ENCODE results near the gene MRAP.

The MRAP gene

GRCh38 chr21:32349333-32349944 lies 50.8 kb downstream of the MRAP start:
- no peak for DNase-seq (ENCODE audit: low spot score)

DNA sequence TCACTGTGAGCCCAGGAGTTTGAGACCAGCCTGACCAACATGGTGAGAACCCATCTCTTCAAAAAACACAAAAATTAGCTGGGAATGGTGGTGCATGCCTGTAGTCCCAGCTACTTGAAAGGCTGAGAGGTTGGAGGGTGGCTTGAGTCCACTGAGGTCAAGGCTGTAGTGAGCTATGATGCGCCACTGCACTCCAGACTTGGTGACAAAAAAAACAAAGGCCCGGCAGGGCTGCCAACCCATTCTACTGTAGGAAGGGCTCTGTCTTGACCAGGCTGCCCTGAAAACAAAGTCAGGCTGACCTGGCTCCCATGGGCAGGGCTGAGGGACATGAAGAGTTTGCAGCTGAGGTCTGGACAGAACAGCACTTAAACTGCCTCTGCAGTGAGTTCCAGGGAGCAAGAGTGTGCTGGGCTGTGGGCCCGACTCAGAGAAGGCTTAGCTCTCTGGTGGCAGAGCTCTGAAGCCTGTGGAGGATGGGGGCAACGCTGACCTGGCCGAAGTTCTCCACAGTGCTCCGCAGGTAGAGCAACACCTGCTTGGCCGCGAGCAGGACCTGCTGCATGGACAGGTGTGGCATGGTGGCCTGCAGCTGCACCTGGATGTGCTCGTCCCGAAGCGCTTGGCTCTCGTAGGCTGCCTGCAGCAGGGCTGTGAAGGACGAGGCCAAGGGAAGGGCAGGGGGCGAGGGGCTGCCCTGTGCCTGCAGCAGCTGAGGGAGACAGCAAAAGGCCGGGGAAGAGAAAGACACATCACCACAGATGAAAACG lies 51.7 kb downstream of the MRAP start:
- no peak for DNase-seq (ENCODE audit: low spot score)

GRCh38 chr21:32350981-32351380 lies 52.3 kb downstream of the MRAP start:
- DNase-seq (ENCODE audit: low spot score): no peak

- no peak for DNase-seq (ENCODE audit: low spot score)
Observed at GRCh38 chr21:32351428-32351827, 52.8 kb downstream of the MRAP start.

DNA sequence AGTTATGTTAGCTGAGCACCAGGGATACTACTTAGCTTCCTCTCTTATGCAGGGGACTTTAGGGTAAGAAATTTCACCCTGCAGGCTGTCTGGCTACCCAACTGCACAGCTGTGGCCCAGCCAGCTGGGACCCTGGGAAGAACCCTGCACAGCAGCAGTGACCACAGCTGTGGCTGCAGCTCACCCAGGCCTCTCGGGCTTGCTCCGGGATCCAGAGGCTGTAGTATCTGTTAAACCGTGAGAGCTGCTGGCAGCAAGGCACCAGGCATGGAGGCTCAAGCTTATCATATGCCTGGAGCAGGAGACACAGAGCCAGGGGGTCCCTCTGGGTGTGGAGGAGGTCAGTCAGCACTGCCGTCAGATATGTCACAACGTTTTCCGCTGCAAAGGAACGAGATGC lies 53.9 kb downstream of the MRAP start:
- no peak for DNase-seq (ENCODE audit: low spot score)

GRCh38 chr21:32353002-32353711 lies 54.5 kb downstream of the MRAP start:
- no peak for DNase-seq (ENCODE audit: low spot score)

DNA sequence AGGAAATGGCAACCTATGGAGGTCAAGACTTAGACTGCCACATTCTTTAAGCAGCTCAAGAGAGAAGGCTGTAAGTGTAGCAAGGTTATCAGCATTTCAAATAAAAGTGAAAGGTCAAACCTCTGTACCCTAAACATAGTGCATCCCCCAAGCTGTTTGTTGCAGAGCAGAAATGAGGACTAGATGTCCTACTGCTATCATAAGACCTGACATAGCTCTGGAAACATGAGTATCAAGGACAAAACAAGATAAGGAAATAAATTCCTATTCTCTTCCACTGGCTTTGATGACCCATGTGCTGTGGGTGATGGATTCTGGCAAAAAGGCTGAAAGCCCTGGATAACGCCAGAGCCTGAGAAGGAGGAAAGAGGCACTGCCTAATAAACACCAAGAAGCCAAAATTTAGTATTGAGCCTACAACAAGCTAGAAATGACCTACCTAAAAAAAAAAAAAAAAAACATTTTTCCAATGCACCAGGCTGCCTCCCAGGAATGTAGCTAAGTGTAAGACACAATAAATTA lies 58.3 kb downstream of the MRAP start:
- DNase-seq (ENCODE audit: low spot score): no peak

DNA sequence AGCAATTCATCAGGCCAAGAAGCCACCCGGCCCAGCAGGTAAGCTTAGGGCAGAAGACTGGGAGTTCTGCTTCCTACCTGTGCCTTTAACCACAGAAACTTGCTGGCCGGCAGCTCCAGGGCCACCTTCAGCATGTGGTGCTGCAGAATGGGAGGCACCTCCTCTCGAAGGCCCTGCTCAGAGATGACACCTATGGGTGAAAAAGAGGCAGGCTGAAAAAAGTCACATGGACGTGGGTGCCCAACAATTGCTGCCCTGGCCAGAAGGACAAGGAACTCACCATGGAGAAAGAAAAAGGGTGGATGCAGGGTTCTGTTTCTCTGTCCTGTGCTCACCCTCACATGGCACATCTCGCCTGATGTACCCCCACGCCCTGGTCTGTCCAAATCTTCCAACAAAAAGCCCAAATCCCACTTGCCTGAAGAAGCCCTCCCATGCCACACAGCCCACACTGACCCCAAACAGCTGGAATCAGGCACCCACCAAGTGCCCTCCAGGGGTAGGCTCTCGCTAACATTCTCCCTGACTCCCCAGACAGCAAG lies 61.1 kb downstream of the MRAP start:
- DNase-seq (ENCODE audit: low spot score): no peak

- no peak for DNase-seq (ENCODE audit: low spot score)
Observed at GRCh38 chr21:32360401-32360975, 61.8 kb downstream of the MRAP start.

Data from pons (tissue), 1 donor.